Stimulated activated CD8-positive, alpha-beta memory T cell treated with anti-CD3 and anti-CD28 coated beads, Interleukin-4, amount 100 ng/mL, for 4 hours (primary cell): ENCODE data around the gene COL19A1.
"Not testable (repeated sequence)": the region's sequence is repeated elsewhere in the genome, so short reads cannot be mapped to it uniquely, and the experiment has no call there.

Experiments
- DNase-seq, 2 donors: peaks; one replicate each; pipeline ENCODE4 v3.0.0-alpha.2; 2020; ENCODE audit warnings: low read depth in 2 of 2, low spot score in 1 of 2

Gene COL19A1

GRCh38 chr6:69866770-69867638 lies 648 bp downstream of the COL19A1 start:
- peak; percentile 22 to 29 for DNase-seq

- no peak for DNase-seq
These were observed 1.3 kb downstream of the COL19A1 start for GRCh38 chr6:69867639-69867976.

DNA sequence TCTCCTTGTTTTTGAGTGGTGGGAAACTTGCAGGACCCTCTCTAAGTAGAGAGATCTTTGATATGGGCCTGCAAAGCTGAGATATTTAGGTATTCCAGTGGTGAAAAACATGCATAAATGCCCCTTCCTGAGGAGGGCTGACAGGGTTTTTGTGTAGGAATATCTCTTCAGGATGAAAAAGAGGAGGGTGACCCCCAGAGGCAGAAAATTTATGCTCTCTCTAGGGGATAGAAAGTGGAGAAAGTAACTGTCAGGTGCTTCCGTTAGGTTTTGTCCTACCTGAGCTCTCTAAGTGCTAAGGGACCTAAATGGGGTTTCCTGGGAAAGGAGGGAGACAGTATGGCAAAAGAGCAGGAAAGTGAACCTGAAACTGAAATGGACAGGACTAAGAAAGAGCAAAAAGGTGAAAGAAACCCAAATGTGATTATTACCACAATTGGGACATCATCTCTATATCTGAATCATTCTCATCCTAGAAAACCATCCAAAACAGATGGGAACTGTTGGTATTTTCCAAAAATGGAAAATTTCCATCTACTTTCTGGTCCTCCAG lies 2.0 kb downstream of the COL19A1 start:
- no peak for DNase-seq

- DNase-seq, result no peak
These were observed 2.6 kb downstream of the COL19A1 start for GRCh38 chr6:69868961-69869360.

DNA sequence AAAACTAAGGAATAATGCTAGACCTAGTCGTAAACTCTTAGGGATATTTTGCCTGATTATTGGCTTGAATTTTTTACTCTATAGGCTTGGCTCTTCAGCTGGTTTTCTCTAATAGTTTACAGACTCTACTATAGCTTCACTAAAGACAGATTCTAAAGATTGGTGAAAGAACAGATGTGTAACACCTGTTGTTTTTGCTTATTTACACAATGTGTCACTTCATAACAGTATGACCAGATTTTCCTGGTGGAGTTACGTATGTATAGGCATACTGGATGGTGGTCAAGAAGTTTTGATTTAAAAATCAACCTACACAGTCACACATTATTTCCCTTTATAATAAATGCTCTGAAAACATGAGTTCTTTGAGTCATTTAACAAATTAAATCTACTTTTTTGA lies 4.8 kb downstream of the COL19A1 start:
- no peak for DNase-seq

- DNase-seq, result no peak
These were observed 6.9 kb downstream of the COL19A1 start for GRCh38 chr6:69873291-69873690.

DNA sequence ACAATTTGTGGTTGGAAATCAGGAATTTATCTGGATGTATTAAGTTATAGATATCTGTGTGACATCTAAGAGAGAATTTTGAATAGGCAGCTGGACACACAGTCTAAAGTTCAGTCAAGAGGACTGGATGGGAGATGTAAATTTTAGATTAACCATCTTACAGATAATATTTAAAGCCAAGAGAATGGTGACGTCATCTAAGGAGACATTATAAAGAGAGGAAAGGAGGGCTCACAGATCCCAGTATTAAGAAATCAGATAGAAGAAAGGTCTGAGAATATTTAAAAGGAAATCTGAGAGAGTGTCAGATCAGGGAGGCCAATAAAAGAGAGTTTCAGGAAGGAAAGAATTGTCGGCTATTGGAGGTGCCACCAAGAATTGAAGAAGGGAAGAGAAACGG lies 9.4 kb downstream of the COL19A1 start:
- DNase-seq, result no peak

DNA sequence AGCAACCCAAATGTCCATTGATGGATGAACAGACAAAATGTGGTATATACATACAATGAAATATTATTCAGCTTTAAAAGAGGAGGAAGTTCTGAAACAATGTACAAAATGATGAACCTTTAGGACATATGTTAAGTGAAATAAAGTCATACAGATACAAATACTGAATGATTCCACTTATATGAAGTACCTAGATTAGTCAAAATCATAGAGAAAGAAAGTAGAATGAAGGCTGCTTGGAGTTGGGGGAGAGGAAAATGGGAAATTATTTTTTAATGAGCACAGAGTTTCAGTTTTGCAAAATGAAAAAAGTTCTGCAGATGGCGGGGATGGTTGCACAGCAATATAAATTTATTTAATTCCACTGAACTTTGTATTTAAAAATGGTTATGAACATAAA lies 12.4 kb downstream of the COL19A1 start:
- no peak for DNase-seq

DNA sequence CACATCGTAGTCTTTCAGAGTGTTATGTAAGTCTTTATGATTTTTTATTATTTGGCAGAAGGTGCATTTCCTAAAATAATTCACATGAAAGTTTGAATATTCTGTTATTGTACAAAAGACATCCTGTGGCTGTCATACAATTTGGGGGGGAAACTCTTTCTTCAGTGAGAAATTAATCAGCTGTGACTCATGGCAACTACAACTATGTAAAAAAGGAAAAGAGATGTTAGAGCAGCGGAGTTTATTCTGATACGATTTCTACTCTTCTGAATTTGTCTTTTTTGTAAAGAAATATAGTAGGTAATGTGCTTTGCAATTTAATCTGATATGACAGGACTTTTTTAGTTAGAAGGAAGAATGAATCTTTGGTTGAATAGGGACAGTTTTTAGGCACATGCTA lies 14.2 kb downstream of the COL19A1 start:
- DNase-seq, result no peak

- DNase-seq, result no peak
These were observed 15.2 kb downstream of the COL19A1 start for GRCh38 chr6:69881322-69882151.

GRCh38 chr6:69883551-69883950 lies 17.2 kb downstream of the COL19A1 start:
- no peak for DNase-seq

GRCh38 chr6:69884231-69884630 lies 17.9 kb downstream of the COL19A1 start:
- no peak for DNase-seq

DNA sequence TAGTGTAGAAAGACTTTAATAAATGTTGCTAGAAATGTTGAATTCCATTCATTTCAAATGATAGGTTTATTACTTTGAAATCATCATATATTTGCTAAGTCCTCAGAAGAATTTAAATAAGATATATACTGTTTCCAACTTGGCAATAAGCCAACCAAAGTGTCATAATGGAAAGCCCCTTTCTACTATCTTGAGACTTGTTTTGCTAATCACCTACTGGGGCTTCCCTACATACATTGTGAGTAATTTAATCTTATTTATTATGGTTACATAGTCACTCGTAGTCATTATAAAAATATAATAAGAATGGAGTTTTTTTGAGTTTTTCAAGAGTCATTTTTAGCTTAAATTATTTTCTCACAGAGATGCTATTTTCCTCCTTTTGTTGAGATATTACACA lies 20.7 kb downstream of the COL19A1 start:
- DNase-seq, result no peak

- DNase-seq, result no peak
These were observed 21.5 kb downstream of the COL19A1 start for GRCh38 chr6:69887714-69888345.

DNA sequence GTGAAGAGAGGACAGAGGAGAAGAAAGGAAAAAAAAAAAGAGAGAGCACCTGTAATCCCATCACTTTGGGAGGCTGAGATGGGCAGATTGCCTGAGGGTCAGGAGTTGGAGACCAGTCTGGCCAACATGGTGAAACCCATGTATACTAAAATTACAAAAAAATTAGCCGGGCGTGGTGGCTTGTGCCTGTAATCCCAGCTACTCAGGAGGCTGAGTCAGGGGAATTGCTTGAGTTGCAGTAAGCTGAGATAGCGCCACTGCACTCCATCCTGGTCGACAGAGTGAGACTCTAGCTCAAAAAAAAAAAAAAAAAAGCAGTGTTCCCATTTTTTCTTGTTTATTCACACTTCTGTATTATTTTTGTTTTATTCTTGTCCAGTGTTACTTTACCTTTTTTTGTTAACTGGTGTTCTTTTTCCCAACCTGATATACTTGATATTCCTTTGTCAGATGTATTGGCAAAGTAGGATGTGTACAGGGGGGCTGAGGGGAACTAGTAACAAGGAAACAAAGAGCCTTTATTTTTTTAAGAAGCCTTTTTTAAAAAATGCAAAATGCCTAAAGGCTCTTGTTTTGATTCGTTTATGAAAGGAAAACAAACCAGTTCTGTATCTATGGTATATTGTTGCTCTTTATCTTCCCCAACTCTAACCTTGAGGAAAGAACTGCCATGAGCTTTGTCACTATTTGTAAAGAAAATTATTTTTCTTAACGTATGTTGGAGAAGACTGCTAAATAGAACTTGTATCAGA lies 22.3 kb downstream of the COL19A1 start:
- no peak for DNase-seq

GRCh38 chr6:69889234-69889974 lies 23.0 kb downstream of the COL19A1 start:
- DNase-seq, result not testable (repeated sequence)

DNA sequence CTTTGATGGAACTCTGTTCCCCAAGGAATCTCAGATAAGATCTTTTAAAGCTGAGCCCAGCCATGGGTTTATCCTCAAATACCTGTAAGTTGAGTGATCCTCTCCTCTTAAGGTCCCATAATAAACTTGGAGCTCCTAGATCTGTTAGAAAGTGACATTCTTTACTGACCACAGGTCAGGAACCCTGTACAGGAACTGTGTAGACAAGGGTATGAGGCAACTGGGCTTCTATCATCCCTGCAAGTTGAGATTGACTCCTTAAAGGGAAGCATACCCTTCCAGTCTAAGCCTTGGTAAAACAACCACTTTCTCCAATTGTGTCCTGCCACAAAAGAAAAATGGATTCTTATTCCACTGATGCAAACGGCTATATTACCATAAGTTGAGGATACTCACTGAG lies 26.2 kb downstream of the COL19A1 start:
- not testable (repeated sequence) for DNase-seq

DNA sequence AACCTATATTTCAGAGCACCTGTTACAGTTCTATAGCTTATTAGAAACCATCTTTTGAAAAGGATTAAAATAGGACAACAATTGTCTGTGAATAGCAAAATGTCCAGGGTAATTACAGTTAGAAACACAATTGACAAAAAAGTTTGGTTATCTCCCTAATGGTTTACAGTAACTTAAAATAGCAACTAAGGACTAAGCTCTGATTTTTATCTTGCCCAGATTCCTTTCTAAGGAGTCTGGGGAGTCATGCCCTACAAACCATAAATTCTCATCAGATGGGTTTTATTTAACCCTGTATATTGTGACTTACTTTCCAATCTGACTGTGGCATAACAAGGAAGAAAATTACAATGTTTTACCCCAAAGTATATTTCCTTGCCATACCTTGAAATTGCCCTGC lies 26.9 kb downstream of the COL19A1 start:
- DNase-seq, result not testable (repeated sequence)

DNA sequence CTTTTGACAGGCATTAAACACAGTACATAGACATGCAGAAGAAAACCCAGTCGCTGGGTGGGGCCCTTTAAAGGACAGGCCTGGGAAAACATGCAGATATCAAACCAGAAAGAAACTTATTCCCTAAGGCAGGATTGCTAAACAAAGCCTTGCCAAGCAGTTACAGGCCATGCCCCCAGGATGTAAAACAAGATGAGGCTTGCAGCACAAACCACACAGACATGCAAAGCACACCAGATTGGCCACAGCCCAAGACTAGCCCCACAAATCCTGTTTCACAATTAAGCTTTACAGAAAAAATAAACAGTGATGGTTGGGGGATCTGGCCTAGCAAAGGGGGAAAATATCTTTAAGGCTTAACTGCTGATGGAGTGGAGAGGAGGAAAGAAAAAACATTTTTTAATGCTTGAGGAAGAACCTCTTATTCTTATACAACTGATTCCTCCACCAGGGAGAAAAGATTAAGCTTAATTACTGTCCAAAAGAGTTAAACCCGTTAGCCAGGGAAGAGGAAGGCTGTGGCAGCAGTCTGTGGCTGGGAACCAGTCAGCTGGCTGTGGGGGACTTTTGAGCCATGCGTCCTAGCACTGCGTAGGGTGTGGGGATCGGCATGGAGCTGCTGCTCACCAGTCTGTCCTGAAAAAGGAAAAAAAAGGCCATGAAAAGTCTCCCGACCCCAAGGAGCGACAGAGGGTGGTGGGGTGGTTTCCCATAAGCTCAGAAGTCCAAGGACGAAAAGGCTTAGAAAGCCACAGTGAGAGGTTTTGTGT lies 28.4 kb downstream of the COL19A1 start:
- no peak for DNase-seq
